ENCODE results near the gene TANC2. TPM values are rescaled to one million over a fixed set of nuclear protein-coding genes. Genes with fewer than 3 reads are reported as not detected.
"Not testable (repeated sequence)": the region's sequence is repeated elsewhere in the genome, so short reads cannot be mapped to it uniquely, and the experiment has no call there.

TANC2 gene
- total and polyA plus RNA-seq, 2 donors = 5.8 to 101 TPM

DNA sequence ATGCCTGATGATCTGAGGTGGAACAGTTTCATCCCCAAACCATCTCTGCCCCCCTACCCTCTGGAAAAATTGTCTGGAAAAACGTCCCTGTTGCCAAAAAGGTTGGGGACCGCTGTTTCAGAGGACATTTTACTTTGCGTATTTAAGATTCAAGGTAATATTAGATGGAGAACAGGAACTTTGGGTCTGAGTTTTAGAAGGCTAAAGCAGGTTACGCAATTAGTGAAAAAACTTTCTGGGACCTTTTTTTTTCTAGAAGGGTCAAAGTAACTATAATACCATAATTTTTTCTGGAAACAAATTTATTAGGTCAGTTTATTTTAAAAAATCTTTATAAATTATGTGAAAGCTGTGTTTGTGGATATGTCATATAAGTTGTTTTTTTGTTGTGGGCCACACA, 5.8 kb downstream of the TANC2 start:
- DNase-seq (ENCODE audit: extremely low spot score) = no peak
- no peaks in the 10 kb centered on the region for H3K36me3 ChIP-seq (ENCODE audit: insufficient read depth)
- no peak overlapping the region for H3K27ac ChIP-seq (ENCODE audit: low read depth)
- 95% methylated on average over 4 of the region's 4 CpGs for WGBS
- H3K4me3 ChIP-seq (ENCODE audit: low read depth, low read length) = no peak overlapping the region
- no peaks in the 10 kb centered on the region for H3K4me1 ChIP-seq (ENCODE audit: insufficient read depth)

DNA sequence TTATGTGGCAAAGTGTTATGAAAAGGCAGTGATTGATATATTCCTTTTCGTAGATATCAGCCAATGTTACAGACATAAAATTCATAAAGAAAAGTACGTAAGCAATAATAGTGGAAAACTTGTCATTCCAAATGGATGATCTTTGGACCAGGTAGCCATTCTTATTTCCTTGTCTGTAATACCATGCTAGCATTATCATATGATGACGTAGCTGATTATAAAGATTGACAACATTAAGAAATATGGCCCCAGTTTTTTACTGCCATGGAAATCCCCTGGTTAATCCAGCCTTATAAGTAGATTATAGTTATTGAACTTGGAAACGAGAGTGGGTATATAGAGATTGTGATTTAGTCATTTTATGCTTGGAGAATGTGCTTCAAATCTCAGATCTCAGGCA, 8.8 kb downstream of the TANC2 start:
- no peak overlapping the region for H3K27ac ChIP-seq (ENCODE audit: low read depth)
- no peak for DNase-seq (ENCODE audit: extremely low spot score)
- H3K4me1 ChIP-seq (ENCODE audit: insufficient read depth) = no peaks in the 10 kb centered on the region
- 90% methylated on average over 4 of the region's 4 CpGs for WGBS
- H3K36me3 ChIP-seq (ENCODE audit: insufficient read depth) = no peaks in the 10 kb centered on the region
- H3K4me3 ChIP-seq (ENCODE audit: low read depth, low read length) = no peak overlapping the region

DNA sequence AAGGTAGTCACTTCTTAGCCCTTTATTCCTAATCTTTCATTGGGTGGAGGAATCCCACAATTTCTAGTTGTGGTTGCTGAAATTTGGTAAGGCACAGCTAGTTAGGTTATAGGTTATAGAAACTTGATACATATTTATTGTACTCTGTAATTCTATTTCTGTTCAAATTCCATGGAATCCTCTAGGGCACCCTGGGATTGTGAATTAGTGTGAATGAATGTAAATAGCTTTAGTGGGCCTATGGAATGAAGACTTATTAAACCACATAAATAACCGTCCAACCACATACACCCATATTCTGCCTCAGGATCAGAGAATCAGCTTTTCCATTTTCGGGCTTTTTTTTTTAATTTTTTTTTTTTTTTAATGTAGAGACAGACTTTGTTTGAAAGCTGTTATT, 9.2 kb downstream of the TANC2 start:
- DNase-seq (ENCODE audit: extremely low spot score) = no peak
- WGBS = 87% methylated on average over 2 of the region's 2 CpGs
- Histone ChIP-seq H3K4me3 (ENCODE audit: low read depth, low read length) (no peak overlapping the region), H3K36me3 (ENCODE audit: insufficient read depth) (no peaks in the 10 kb centered on the region), H3K27ac (ENCODE audit: low read depth) (no peak overlapping the region), H3K4me1 (ENCODE audit: insufficient read depth) (no peaks in the 10 kb centered on the region)

DNA sequence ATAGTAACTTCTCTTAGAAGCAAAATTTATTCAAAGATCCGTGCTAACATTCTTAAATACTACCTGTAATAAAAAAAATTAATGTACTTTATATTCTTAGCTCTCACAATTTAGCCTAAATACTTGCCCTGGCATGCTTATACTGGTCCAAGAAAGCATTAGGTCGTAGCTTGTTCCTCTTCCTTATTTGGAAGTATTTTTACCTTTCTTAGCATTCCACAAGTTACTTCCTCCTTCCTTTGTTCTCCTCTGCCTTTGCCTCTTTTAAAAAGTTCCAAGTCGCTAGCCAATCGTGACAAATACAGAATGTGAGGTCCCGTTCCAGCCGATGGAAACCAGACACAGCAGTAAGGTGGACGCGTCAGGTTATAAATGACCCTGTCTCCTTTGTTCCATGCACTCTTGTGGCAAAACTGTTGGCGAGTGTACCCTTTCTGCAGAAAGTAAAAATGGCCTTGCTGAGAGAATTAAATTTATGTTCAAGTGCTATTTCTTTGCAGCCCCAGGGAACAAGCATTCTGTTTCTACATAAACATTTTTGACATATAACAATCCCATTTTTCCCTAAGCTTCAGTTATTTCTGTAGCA, 10.7 kb downstream of the TANC2 start:
- DNase-seq (ENCODE audit: extremely low spot score); H3K4me3 ChIP-seq (ENCODE audit: low read depth, low read length); H3K27ac ChIP-seq (ENCODE audit: low read depth); H3K36me3 ChIP-seq (ENCODE audit: insufficient read depth); H3K4me1 ChIP-seq (ENCODE audit: insufficient read depth): not testable (repeated sequence)
- WGBS = 93% methylated on average over 9 of the region's 9 CpGs

DNA sequence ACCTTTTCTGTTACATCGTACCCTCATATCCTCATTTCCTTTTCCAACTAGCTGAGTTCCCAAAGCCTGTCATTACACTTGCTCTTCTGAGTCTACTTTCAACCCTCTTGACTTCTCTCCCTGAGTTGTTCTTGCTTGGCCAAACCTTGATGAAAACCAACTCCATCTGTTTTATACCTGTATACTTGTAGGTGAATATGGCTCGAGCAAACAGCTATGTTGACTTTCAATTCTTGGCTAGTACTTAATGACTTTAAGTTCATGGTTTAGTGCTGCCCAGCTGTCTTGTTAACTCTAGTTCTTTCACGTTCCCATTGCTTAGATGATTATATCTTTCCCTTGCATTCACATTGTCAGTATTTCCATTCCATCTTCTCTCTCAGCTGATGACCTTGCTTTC, 14.8 kb downstream of the TANC2 start:
- no peaks in the 10 kb centered on the region for H3K4me1 ChIP-seq (ENCODE audit: insufficient read depth)
- DNase-seq (ENCODE audit: extremely low spot score) = no peak
- WGBS = 92% methylated on average over 3 of the region's 3 CpGs
- H3K36me3 ChIP-seq (ENCODE audit: insufficient read depth) = no peaks in the 10 kb centered on the region
- H3K27ac ChIP-seq (ENCODE audit: low read depth) = no peak overlapping the region
- no peak overlapping the region for H3K4me3 ChIP-seq (ENCODE audit: low read depth, low read length)

DNA sequence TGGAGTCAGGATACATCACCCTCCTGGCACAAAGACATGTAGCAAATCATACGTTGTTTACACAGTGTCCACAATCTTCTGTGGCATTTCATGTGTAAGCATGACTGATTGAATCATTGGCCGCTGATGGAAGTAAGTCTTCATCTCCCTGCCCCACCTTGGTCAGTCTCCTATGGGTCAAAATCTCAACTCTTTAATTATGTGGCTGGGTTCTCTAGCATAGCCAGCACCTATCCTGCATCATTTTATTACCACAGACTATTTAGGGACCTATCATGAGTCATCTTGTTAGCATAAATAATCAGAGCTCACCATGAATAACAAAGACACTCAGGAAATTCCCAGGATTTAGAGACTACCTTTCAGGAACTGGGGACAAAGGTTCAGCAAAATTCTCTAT, 15.9 kb downstream of the TANC2 start:
- no peak overlapping the region for H3K4me3 ChIP-seq (ENCODE audit: low read depth, low read length)
- H3K4me1 ChIP-seq (ENCODE audit: insufficient read depth) = no peaks in the 10 kb centered on the region
- no peak for DNase-seq (ENCODE audit: extremely low spot score)
- WGBS = 79% methylated on average over 2 of the region's 2 CpGs
- H3K27ac ChIP-seq (ENCODE audit: low read depth) = no peak overlapping the region
- no peaks in the 10 kb centered on the region for H3K36me3 ChIP-seq (ENCODE audit: insufficient read depth)

DNA sequence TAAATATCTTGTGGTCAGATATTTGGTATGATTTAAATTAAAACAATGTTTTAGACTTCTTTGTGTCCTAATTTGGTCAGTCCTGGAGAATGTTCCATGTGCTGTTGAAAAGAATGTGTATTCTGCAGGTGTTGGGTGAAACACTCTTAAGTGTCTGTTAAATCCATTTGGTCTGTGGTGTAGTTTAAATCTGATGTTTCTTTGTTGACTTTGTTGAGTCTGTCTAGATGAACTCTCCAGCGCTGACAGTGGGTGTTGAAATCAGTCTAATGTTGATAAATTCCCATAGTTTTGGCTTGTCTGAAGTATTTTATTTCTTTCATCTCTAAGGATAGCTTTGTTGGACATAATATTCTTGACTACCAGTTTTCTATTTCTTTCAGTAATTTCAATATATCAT, 18.8 kb downstream of the TANC2 start:
- Histone ChIP-seq H3K36me3 (ENCODE audit: insufficient read depth) (no peaks in the 10 kb centered on the region), H3K4me3 (ENCODE audit: low read depth, low read length) (no peak overlapping the region), H3K27ac (ENCODE audit: low read depth) (no peak overlapping the region), H3K4me1 (ENCODE audit: insufficient read depth) (no peaks in the 10 kb centered on the region)
- 99% methylated on average over 1 of the region's 1 CpG for WGBS
- no peak for DNase-seq (ENCODE audit: extremely low spot score)

DNA sequence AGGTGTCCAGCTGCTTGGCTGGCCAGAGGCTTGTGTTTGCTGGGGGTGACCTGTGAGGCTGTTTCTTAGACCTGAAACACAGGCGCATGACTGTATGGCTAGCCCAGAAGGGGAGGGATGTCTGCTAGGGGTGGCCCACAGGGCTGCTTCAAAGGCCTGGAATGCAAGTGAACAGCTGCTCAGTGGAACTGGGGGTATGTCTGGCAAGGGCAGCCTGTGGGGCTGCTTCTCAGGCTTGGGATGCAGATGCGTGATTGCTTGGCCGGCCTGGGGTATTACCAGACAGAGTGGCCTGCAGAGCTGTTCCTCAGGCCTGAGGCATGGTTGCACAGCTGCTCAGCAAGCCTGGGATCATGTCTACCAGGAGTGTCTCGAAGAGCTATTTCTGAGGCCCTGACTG, 20.5 kb downstream of the TANC2 start:
- no peak for DNase-seq (ENCODE audit: extremely low spot score)
- WGBS = 86% methylated on average over 4 of the region's 4 CpGs
- no peaks in the 10 kb centered on the region for H3K4me1 ChIP-seq (ENCODE audit: insufficient read depth)
- no peak overlapping the region for H3K27ac ChIP-seq (ENCODE audit: low read depth)
- no peaks in the 10 kb centered on the region for H3K36me3 ChIP-seq (ENCODE audit: insufficient read depth)
- no peak overlapping the region for H3K4me3 ChIP-seq (ENCODE audit: low read depth, low read length)

DNA sequence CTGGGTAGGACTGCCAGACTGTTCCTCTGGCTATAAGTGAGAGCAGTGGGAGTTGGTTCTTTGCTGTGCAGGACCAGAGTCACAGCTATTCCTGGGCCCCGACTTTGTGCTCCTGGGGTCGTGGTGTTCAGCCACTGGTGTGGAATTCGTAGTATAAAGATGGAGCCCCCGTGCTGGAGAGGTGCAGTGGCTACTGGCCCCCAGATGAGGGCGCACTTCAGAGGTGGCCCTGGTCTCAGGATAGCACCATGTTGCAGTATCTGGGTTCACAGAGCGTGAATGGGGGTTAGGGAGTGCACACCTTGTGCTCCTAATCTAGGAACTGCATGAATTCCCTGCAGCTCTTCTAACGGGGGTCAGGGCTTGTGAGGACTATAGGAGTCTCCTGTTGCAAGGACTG, 21.1 kb downstream of the TANC2 start:
- no peak for DNase-seq (ENCODE audit: extremely low spot score)
- Histone ChIP-seq H3K4me1 (ENCODE audit: insufficient read depth) (no peaks in the 10 kb centered on the region), H3K36me3 (ENCODE audit: insufficient read depth) (no peaks in the 10 kb centered on the region), H3K4me3 (ENCODE audit: low read depth, low read length) (no peak overlapping the region), H3K27ac (ENCODE audit: low read depth) (no peak overlapping the region)
- 90% methylated on average over 7 of the region's 7 CpGs for WGBS

DNA sequence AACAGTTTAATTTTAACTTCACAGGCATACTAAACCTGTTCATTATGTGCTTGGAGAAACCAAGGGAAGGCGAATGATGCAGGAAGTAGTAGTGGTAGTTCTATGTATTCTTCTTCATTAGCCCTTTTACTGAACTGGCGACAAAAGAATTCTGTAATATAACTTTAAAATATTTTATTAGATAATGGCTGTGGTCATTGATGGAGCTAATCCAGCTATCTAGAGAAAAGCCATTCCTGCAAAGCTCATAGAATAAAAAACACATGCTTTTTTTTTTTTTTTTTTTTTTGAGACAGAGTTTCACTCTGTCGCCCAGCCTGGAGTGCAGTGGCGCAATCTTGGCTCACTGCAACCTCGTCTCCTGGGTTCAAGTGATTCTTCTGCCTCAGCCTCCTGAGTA, 23.5 kb downstream of the TANC2 start:
- H3K4me1 ChIP-seq (ENCODE audit: insufficient read depth) = no peaks in the 10 kb centered on the region
- no peak overlapping the region for H3K27ac ChIP-seq (ENCODE audit: low read depth)
- H3K4me3 ChIP-seq (ENCODE audit: low read depth, low read length) = no peak overlapping the region
- WGBS = 81% methylated on average over 5 of the region's 5 CpGs
- no peaks in the 10 kb centered on the region for H3K36me3 ChIP-seq (ENCODE audit: insufficient read depth)
- DNase-seq (ENCODE audit: extremely low spot score) = no peak

DNA sequence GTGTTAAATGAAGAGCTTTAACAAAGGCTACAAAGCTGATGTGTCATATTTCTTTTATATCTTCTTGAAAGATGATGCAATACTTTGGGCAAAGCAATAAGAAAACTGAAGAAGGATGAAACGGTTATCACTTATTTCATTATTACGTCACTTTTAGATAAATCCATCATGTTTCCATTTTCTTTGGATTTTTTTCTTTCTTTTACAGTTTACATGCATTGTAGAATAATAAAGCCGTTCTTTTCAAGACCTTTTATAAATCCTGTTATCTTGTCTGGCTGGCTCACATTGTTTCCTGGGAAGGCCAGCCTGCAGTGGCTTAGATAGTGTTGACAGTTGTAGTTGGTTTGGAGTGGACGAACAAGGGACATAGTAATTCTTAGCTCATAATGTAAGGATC, 28.9 kb downstream of the TANC2 start:
- Histone ChIP-seq H3K27ac (ENCODE audit: low read depth) (no peak overlapping the region), H3K4me1 (ENCODE audit: insufficient read depth) (no peaks in the 10 kb centered on the region), H3K36me3 (ENCODE audit: insufficient read depth) (no peaks in the 10 kb centered on the region), H3K4me3 (ENCODE audit: low read depth, low read length) (no peak overlapping the region)
- 56% methylated on average over 4 of the region's 4 CpGs for WGBS
- no peak for DNase-seq (ENCODE audit: extremely low spot score)

DNA sequence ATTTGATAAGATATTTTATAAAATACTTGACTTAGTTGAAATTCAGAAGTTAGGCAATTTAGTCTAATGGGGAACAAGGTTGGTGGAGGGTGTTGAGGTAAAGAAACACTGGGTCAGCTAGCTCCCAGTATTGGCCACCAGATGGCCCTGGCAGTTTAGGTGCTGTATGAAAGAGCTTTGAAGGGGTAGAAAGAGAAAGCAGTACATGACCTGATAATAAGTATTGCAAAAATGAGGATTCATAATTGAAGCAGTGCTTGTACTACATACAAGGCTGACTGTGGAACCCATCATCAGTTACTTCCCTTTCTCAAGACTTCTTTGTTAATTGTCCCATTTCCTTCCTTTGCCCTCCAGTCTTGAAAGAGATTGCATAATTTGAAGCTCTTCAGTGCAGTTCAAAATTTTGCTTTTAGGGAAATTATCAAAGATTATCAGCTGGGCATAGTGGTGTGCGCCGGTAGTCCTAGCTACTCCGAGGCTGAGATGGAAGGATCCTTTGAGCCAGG, 29.4 kb downstream of the TANC2 start:
- DNase-seq (ENCODE audit: extremely low spot score) = no peak
- Histone ChIP-seq H3K36me3 (ENCODE audit: insufficient read depth) (no peaks in the 10 kb centered on the region), H3K4me1 (ENCODE audit: insufficient read depth) (no peaks in the 10 kb centered on the region), H3K27ac (ENCODE audit: low read depth) (no peak overlapping the region), H3K4me3 (ENCODE audit: low read depth, low read length) (no peak overlapping the region)
- WGBS = 88% methylated on average over 3 of the region's 3 CpGs

DNA sequence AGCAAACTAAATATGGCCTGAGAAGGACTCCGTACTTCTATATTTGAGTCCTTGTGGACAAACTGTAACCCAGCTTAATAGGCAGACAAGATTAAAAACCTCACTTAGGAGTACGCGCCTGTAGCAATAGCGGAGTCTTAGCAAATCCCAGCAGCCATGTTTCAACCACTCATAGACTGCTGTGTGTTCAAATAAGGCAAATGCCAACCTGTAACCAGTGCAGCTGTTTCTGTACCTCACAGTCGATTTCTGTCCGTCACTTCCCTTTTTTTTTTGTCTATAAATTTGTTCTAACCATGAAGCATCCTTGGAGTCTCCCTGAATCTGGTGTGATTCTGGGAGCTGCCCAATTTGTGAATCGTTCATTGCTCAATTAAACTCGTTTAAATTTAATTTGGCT, 30.2 kb downstream of the TANC2 start:
- Histone ChIP-seq H3K4me1 (ENCODE audit: insufficient read depth) (no peaks in the 10 kb centered on the region), H3K36me3 (ENCODE audit: insufficient read depth) (no peaks in the 10 kb centered on the region), H3K4me3 (ENCODE audit: low read depth, low read length) (no peak overlapping the region), H3K27ac (ENCODE audit: low read depth) (no peak overlapping the region)
- WGBS = 95% methylated on average over 8 of the region's 8 CpGs
- DNase-seq (ENCODE audit: extremely low spot score) = no peak

DNA sequence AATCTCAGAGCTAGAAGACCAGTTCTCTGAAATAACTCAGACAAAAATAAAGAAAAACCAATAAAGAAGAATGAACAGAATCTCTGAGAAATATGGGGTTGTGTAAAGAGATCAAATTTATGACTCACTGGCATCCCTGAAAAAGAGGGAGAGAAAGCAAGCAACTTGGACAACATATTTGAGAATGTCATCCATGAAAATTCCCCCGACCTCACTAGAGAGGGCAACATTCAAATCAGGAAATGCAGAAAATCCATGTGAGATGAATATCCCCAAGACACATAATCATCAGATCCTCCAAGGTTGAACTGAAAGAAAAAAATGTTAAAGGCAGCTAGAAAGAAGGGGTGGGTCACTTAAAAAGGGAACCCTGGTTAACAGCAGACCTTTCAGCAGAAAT, 32.1 kb downstream of the TANC2 start:
- Histone ChIP-seq H3K27ac (ENCODE audit: low read depth) (no peak overlapping the region), H3K4me1 (ENCODE audit: insufficient read depth) (no peaks in the 10 kb centered on the region), H3K4me3 (ENCODE audit: low read depth, low read length) (no peak overlapping the region), H3K36me3 (ENCODE audit: insufficient read depth) (no peaks in the 10 kb centered on the region)
- 88% methylated on average over 1 of the region's 1 CpG for WGBS
- no peak for DNase-seq (ENCODE audit: extremely low spot score)
